HG02623 (cell line): ENCODE results near the gene HEXA.

Source experiments
- ATAC-seq: cut with Tn5 transposase; IDR thresholded peaks from one replicate; pipeline ENCODE4 v1.9.1; 2021; ENCODE audit warnings: moderate library complexity; ENCODE audit not compliant: unreplicated experiment

HEXA gene

DNA sequence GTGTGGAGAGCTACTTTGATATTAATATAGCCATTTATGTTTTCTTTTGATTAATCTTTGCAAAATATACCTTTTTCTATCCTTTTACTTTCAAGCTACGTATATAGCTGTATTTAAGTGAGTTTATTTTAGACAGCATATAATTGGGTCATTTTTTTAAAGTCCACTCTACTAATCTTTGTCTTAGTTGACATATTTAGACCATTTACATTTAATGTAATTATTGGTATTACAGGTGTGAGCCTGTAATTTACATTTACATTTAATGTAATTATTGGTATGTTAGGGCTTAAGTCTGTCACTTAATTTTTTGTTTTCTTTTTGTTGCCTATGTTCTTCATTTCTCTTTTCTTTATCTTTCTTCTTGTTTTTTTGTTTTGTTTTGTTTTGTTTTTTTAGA, 52.1 kb downstream of the HEXA start:
- no peak for ATAC-seq

GRCh38 chr15:72319985-72320671, 55.7 kb downstream of the HEXA start, which contains the start of gene CELF6:
CELF6 (minus strand) TSS chr15:72320157; CDS start chr15:72319874, 283 bp downstream.
- peak; percentile 44 for ATAC-seq

- no peak for ATAC-seq
These were observed 56.3 kb downstream of the HEXA start for GRCh38 chr15:72319360-72319984.

DNA sequence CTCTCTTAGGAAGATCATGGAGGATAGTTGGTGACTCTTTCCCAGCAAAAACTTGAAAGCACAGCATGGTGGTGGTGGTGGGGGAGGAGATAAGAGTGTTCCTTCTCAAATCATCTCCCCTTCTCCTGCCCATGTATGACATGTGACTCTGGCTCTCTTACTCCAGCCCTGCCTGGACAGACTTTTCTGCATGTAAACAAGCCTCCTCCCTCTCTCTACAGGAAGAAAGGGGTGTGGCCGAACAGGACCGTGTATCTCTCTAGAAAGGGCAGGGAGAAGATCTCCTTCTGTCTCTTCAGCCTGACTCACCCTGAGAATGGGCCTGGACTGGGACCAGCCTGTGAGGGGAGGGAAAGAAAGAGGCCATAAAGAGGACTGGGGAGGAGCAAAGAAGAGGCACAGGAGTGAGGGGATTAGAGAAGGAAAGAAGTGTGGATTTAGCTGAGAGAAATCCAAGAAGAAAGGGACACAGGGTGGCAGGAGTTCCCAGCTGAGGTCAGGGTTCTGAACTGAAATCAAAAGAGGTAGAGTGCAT, 57.3 kb downstream of the HEXA start:
- no peak for ATAC-seq

- ATAC-seq, result no peak
These were observed 60.0 kb downstream of the HEXA start for GRCh38 chr15:72315706-72316370.

DNA sequence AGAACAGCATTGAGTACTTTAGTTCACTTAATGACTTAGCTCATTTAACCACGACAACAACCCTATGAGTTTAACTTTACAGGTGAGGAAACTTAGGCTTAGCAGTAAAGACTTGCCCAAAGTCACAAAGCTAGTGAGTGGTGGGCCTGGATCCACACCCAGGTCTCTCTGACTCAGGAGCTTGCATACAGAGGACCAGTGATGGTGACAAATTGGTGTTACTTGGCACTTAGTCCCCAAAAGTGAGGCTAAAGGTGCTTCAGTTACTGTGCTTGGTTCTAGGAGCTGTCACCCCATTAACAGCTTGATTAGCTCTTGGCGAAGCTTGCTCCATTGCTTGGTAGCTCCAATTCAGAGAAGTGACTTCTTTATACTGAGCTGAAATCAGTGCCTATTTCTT, 61.9 kb downstream of the HEXA start:
- no peak for ATAC-seq

- no peak for ATAC-seq
These were observed 62.4 kb downstream of the HEXA start for GRCh38 chr15:72313448-72313840.

- ATAC-seq, result peak; percentile 60
These were observed 63.0 kb downstream of the HEXA start for GRCh38 chr15:72312605-72313447.

GRCh38 chr15:72307026-72307425, 68.8 kb downstream of the HEXA start:
- no peak for ATAC-seq

GRCh38 chr15:72306211-72306785, 69.5 kb downstream of the HEXA start:
- ATAC-seq, result no peak

- ATAC-seq, result no peak
These were observed 71.2 kb downstream of the HEXA start for GRCh38 chr15:72304596-72304995.

GRCh38 chr15:72302955-72303354, 72.9 kb downstream of the HEXA start:
- no peak for ATAC-seq
